ENCODE results near the gene DYRK3.
"Not testable (repeated sequence)": the region's sequence is repeated elsewhere in the genome, so short reads cannot be mapped to it uniquely, and the experiment has no call there.

Gene DYRK3

DNA sequence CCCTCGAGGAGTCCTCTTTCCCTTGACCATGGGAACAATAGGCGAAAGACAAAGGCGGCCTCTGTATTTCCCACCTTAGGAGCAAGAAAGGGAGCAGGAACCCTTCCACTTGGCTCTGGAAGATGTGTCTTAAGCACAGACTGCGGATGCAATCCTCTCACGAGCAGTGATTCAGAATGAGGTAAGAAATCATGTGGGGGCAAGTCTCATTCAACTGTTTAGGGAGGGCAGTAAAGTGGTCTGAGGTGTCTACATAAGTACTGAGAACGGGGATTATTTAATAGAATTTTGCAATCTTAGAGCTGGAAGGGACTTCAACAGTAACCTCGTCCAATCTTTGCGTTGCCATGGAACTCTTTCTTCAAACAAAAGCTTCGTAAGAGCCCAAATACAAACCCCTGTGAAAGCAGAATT lies 1.6 kb upstream of the DYRK3 start:
- no peak for DNase-seq

- peak; percentile 69 to 75 for DNase-seq
Observed at GRCh38 chr1:206634365-206635079, 814 bp upstream of the DYRK3 start.

- no peak for DNase-seq
Observed at GRCh38 chr1:206635978-206636345, 626 bp downstream of the DYRK3 start.

- no peak for DNase-seq
Observed at GRCh38 chr1:206636671-206637070, 1.3 kb downstream of the DYRK3 start.

- no peak for DNase-seq
Observed at GRCh38 chr1:206637605-206638004, 2.3 kb downstream of the DYRK3 start.

DNA sequence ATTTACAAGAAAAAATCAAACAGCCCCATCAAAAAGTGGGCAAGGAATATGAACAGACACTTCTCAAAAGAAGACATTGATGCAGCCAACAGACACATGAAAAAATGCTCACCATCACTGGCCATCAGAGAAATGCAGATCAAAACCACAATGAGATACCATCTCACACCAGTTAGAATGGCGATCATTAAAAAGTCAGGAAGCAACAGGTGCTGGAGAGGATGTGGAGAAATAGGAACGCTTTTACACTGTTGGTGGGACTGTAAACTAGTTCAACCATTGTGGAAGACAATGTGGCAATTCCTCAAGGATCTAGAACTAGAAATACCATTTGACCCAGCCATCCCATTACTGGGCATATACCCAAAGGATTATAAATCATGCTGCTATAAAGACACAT lies 6.7 kb downstream of the DYRK3 start:
- not testable (repeated sequence) for DNase-seq

DNA sequence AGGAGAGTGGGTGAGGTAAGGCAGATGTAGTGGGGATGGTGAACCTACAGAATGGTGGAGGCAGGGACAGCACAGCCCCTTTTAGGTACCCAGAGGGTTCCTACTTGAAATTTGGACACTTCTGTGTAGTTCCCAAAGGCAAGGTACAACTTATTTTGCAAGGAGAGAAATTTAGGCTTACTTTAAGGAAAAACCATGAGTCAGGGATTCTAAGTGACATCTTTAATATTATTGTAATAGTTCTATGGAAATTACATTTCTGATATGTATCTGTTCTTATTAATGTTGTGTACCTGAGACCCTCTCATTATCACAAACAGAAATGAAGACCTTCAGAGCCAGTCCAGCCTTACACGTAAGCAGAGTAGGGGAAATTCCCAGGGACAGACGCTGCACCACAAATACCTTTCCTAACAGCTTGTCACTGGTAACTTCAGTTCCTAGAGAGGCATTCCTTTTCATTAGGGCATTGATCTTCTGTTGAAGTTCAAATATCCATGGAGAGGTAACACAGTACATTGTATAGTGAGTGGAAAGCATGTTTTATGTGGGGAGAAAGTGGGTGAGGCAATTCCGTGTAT lies 7.9 kb downstream of the DYRK3 start:
- DNase-seq, result no peak

DNA sequence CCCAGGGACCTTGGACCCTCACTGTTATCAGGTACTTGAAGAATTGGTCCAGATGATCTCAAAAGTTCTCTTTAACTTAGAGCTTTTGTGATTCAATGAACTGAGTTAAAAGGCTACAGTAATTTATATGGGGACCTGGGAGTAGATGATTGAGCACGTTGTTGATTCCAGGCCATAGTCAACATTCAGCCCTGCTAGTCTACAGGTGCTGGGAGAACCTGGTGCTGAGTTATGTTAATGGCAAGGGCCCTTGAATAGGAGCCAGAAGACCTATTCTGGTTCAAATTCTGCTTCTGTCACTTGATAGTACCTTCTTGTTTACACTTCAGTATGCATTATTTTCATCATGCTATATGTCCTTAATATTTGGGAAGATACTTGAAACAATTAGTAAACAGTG lies 11.2 kb downstream of the DYRK3 start:
- no peak for DNase-seq

DNA sequence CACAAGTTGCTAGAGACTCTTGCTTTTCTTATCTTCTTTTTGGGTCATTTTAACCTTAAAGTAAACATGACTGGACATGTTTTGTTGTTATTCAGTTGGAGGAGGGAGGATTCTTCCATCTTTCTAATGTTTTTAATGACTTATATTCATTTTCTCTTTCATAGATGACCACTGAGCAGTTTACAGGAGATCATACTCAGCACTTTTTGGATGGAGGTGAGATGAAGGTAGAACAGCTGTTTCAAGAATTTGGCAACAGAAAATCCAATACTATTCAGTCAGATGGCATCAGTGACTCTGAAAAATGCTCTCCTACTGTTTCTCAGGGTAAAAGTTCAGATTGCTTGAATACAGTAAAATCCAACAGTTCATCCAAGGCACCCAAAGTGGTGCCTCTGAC lies 11.9 kb downstream of the DYRK3 start:
- DNase-seq, result no peak

DNA sequence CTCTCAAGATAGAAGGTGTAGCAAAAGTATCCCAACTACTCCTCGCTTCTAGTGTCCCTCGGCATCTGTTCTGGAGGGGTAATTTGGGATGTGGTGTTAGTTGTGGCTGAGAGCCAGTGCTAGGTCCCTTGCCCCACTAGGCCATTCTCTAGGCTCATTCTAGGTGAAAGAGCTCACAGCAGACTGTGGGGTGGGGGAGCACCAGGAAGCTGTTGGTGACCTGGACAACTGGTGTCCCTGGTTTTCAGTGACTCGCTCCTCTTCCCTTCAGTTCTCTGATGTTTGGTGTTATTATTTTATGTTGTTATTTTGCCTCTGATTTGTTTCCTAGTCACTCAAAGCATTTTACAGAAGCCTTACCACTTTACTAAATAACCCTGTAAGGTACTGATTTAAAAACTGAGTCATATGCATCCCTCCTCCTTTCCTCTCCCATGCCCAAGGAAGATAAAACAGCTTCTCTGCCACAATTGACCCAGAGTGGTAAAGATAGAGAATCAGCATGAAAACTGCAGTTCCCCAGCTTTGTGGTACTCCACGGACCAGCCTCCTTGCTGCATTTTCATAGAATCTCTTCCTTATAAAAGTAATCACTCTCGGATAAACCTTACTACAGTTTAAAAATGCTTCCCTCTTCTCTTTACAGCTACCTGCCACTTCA lies 14.1 kb downstream of the DYRK3 start:
- no peak for DNase-seq

DNA sequence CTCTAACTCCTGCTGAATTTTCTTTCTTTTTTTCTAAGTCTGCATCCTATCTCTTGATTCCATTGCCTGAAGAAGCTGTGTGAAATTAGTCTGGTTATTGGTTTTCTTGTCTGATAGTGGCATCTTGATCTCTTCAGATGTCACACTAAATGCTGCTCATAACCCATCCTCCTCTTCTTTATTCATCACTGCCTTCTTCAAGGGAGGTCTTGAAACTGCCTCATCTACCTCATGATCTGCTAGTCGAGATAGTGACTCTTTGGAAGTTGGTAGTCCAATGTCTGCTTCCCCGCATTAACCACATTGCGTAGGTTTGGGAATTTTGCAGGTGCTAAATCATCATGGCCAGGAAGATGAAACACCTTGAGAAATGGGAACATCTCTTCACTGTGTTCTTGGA lies 15.7 kb downstream of the DYRK3 start:
- DNase-seq, result no peak

GRCh38 chr1:206651958-206652890 lies 16.9 kb downstream of the DYRK3 start:
- DNase-seq, result no peak

DNA sequence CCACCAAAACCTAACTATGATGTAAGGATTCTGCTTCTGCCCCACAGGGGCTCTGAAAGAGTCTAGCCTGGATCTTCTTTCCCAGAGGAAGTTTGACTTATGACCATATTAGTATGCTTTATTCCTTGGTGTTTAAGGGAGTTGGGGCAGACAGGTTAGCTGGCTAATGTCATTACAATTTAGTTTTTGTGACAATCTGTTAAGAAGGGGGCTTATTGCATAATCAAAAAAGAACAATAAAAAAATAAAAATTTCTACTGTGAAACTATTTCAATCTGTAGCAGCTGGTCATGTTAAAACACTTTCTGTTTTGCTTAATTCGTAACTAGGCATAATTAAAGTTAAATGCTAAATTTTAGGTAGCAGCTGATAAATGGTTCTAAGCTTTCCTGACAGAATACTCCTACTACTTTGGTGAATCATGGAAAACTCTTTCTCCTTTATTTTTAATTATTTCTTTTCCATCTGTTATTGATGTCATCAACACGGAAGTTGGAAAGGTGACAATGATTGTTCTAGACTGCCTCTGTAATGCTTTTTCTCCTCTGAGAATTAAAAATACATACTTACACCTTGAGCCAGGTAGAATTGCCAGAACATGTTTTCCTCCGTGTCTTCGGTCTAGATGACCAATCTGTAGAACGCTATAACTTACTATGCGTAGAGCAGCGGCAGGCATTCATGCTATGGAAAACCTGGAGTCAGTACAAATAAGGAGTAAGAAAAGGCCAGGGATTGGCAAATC lies 18.6 kb downstream of the DYRK3 start:
- no peak for DNase-seq

DNA sequence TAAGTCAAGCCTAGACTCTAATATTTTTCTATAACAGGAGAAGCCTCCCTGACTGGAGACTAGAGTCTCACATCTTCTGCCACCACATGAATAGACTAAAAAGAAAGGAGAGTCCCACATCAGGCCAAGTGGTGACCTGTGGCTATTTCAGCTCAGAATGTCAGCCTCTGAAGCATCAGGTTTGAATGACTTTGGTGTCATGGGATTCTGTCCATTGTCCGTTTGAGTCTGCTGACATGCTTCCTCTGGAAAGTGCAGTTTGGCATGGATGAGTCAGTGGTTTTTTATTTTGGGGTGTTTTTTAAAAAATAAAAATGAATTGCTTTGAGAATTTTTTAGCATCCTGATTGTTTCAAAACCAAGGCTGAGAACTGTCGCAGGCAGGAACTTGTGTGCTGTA lies 19.5 kb downstream of the DYRK3 start:
- DNase-seq, result no peak

DNA sequence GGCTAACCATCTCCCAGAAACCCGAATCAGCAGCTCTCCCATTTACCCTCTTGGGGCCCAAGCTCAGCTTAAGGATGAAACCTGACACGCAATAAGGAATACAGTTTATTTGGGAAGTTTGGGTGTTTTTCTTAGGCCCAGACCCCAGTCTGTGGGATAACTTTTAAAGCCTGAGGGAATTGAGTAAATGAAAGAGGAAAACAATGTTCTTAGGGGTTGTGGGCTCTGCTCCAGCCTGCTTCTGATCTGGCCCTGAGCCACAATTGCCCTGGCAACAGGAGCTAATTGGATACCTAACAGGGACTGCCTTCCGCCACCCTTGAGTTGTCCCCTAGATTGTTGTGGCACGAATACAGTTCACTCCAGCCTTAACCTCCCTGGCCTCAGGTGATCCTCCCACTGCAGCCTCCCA lies 20.1 kb downstream of the DYRK3 start:
- DNase-seq, result no peak

DNA sequence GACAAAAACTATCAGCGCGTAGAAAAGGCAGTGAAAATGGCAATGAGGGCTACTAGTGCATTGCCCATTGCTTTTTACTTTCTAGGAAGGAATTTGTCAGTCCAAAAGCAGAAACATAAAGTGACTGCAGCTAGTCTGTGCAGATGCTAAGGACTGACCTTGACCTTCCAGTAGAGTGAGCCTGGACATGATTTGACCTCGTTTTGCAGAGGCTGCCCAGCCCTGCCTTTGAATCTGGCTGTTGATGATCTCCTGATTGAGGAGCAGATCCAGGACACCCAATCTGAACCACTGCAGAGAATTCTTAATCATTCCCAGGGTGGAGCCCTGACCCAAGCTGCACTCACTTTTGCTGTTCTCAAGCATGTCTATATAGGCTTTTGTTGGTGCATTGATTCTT lies 21.6 kb downstream of the DYRK3 start:
- no peak for DNase-seq

DNA sequence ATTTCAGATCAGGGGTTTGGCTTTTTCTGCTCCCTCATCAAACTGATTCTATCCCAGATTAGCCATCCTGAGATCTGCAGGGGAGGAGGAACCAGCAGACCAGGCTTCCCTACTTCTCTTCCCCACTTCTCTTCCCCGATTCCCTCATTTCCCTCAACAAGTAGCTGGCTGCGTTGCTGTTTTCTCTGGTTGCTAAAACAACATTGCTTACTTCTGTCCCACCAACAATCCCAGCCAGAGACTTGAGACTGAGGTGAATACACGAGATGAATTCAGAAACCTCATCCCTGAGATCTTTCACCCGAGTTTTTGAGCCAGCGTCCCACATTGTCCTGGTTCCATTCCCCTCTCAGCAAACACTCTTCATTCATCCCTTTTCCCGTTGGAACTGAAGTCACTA lies 22.4 kb downstream of the DYRK3 start:
- no peak for DNase-seq

DNA sequence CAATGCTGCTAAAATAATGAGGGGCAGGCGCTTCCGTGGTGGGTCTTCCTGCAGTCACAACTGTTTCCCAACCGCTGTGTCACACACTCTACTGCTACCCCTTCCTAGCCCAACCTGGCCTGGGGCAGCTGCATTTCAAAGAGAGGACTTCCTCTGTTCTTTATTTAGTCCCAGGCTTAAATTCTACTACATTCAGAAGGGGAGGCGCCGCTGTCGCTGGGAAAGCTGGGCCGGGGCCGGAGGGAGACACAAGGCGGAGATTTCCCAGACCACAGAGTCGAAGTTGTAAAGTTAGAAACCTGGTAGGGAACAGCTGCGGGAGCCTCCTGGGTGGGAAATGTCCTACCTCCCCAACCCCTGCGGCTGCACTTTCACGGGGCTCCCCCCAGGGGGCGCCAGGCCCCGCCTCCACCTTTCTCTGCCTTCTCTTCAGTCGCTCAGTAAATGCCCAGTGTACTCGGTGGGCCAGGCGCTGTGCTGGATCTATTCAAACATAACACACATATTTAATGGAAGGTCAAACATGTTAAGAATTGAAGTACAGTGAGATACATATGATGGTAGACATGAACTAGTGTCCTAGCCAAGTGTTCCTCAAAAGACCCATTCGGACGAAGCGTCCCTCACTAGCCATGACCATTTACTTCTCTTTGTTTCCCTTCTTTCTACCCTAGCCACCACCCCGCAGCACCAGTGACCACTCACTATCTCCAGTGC lies 23.1 kb downstream of the DYRK3 start:
- peak; percentile 54 to 56 for DNase-seq

DNA sequence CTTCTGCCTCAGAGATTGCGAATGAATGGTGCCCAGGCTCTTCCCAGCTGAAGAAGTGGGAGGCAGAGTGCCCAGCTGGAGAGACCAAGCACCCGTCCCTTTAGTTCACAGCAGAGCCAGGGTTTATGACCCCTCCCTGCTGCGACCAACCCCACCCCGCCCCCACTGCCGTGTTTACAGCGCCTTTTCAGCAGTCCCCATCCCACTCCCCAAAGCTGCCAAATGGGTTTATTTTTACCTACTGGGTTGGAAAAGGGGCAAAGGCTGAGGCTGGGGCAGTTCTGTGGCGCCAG lies 23.6 kb downstream of the DYRK3 start:
- DNase-seq, result no peak

- no peak for DNase-seq
Observed at GRCh38 chr1:206660136-206660535, 24.8 kb downstream of the DYRK3 start.

DNA sequence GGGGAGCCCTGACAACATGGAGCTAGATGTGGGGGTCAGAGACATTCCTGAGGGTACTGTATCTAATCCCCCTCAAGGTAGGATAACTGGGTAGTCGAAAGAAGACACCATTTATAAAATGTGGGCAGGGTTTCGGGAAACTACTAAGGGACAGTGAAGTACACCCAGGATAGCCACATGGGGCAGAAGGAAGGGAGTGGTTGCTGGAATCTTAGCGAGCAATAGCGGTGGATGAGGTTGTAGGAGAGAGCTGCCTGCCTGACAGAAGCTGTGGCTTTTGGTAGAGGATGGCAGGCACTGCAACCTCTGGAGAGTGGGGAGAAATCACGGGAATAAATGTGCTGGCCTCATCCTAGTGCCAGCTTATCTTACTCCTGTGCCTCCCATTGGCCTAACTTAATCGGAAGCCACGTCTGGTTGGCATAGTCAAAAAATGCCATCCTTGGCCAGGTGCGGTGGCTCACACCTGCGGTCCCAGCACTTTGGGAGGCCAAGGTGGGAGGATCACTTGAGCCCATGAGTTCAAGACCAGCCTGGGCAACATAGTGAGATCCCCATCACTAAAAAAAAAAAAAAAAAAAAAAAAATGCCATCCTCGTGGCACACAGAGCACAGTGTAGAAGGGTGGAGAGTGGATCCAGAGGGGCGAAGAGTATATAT lies 26.0 kb downstream of the DYRK3 start:
- no peak for DNase-seq

Data from CD4-positive, alpha-beta T cell treated with Interleukin-4 for 1 hour (primary cell).